GM18870 (cell line): ENCODE data around the gene FAM43B.

Experiments
- ATAC-seq: cut with Tn5 transposase; IDR thresholded peaks from one replicate; pipeline ENCODE4 v1.9.1; 2021; ENCODE audit warnings: moderate library complexity; ENCODE audit not compliant: unreplicated experiment

FAM43B gene

DNA sequence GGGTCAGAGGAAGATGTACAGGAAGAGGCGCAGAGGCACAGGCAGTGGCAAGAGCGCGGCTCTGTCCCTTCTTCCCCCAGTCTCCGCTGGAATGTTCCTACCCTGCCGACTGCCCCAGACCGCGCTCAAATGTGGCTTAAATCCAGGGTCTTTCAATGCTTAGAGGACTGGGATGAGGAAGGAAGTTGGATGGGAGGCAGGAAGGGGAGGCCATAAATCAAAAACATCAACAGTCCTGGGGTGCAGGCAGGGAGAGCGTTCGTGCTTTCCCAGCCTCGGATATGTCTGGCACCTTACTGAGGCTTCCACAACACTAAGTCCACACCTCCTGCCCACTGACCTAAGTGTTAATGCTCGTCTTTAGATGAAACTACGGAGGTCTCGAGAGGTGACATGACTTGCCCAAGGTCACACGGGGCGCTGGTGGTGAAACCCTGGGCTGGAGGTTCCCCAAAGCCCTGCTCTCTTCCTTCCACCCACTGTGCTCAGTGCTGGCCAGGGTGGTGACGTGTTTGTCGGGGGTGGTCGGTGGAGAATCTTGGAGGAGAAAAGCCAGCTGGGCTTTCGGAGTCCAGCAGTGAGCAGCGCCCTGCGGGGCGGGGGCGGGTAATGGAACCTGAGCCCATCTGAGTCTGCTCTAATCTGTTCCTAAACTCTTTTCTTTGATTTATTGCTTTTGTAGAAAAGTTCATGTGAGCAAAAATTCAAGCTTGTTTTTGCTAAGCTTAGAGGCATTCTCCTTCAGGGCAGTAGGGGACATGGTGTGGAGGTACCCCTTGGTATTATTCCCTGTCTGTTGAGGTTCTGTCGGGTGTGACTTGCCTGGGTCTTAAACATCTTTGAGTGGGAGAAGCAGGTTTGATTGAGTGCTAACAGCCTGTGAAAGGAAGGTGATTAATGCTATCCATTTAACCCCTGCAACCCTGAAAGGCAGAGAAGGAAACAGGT lies 37.2 kb downstream of the FAM43B start:
- ATAC-seq = no peak

- no peak for ATAC-seq
Observed at GRCh38 chr1:20590306-20590777, 38.0 kb downstream of the FAM43B start.

DNA sequence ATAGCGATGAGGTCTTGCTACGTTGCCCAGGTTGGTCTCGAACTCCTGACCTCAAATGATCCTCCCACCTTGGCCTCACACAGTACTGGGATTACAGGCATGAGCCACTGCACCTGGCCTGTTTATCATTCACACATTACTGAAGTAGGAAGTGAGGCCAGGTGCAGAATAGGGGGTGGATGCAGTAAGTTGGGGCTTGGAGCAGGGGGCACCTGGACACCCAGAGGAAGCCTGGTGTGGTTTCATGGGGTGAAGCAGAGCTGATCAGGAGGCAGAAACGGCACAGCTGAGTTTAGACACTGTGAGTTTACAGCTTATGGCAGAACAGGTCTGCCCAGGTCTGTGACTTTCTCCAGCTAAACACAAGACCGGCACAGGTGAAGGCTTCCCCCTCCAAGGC lies 41.4 kb downstream of the FAM43B start:
- ATAC-seq = no peak

DNA sequence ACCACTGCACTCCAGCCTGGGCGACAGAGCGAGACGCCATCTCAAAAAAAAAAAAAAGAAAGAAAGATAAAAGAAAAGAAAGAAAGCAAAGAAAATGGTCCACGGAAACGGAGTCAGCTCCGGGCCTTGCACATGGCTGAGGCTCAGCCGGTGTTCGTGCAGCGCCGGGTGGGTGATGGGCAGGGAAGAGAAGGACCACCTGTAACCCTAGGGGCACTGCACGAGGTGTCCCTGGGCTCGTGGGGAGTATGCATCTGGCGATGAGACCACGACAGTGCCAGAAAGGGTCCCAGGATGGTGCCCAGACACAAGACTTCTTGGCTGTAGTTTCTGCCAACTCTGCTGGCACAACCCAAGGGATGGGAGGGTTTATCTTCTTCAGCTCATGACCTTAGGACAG lies 42.4 kb downstream of the FAM43B start:
- ATAC-seq = no peak

DNA sequence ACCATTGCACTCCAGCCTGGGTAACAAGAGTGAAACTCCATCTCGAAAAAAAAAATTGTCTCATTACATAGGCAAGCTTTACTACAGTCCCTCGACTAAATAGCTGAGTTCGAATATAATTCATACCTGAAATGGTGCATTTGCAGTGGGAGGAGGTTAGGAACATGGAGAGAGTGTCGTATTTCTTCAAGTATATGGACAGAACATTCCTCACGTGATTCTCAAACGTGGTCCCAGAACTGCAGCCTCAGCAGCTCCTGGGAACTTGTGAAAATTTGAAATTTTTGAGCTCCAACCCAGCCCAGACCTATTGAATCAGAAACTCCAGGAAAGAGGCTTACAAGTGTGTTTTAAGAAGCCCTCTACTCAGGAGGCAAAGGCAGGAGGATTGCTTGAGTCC lies 43.7 kb downstream of the FAM43B start:
- no peak for ATAC-seq

GRCh38 chr1:20597650-20598049 lies 45.3 kb downstream of the FAM43B start:
- ATAC-seq = no peak

GRCh38 chr1:20600156-20600555 lies 47.8 kb downstream of the FAM43B start:
- no peak for ATAC-seq

GRCh38 chr1:20601129-20601825 lies 48.9 kb downstream of the FAM43B start:
- no peak for ATAC-seq

DNA sequence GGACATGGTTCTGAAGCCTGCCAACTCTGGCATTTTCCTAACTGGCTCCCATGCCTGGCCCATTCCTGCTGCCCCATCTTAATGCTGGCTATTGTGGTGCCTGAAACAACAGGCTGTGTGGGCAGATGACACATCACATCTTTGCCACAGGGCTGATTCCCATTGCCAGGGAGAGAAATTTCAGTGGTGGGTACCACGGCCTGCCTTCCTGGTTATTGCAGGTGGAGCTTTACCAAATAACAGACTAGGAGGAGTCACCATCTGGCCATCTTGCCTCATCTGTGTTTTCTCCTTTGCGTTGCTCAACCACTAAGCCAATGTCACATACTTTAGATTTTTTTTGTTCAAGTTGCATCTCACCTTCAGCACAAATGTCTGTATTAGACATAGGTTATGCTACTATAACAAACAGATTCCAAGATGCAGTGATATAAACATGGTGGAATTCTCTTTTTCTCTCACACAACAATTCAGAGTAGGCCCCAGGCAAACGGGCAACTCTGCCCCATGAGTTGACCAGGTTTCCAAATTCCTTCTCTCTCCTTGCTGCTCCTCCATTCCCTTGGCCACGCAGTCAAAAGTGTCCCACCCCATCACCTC lies 50.6 kb downstream of the FAM43B start:
- no peak for ATAC-seq

GRCh38 chr1:20603504-20604464 lies 51.4 kb downstream of the FAM43B start:
- ATAC-seq = no peak
